GM12873 (cell line): ENCODE results near the gene BDP1.

Experiments
- CTCF ChIP-seq: IDR thresholded peaks from 2 replicates; pipeline ENCODE4 v1.5.1; 2012; ENCODE audit warnings: low read depth, mild to moderate bottlenecking, moderate library complexity, low read length, control low read depth; ENCODE audit not compliant: insufficient read depth; ENCODE audit errors: missing control alignments

Gene BDP1

GRCh38 chr5:71600783-71601182, 145.3 kb downstream of the BDP1 start:
- no peak for TF ChIP-seq CTCF

DNA sequence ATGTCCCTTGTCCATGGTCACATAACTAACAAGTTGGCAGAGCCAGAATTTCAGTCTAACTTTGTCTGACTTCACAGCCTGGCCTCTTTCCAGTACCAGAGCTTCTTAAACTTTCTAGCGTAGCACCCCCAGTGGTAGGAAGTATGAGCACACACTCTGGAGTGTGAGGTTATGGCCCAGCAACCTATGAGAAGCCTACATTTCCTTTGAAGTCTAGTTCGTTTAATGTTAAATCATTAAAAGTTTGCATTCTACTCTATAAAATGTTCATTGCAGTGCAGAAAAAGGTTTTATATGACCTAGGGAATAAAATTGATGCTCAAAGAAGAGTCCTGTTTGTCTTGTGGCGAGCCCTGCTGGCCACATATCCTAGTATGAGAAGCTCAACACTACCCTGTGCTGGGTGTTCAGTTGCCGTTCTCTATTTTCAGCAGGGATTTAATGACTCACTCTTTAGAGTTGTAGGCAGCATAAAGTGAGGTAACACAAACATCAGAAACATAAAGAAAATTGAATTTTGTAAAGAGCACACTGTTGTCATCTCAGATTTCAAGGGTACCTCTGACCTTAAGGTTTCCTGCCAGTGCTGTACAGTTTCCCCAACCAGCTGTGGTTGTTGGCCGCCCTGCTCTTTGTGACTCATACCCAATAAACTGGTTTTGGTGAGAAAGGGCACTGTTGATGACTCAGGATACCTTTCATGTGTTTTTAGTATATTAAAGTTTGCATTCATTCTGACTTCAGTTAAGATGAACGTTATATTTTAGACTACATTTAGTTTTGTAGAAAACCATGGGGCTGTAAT, 146.0 kb downstream of the BDP1 start:
- TF ChIP-seq CTCF, result peak; percentile 84

DNA sequence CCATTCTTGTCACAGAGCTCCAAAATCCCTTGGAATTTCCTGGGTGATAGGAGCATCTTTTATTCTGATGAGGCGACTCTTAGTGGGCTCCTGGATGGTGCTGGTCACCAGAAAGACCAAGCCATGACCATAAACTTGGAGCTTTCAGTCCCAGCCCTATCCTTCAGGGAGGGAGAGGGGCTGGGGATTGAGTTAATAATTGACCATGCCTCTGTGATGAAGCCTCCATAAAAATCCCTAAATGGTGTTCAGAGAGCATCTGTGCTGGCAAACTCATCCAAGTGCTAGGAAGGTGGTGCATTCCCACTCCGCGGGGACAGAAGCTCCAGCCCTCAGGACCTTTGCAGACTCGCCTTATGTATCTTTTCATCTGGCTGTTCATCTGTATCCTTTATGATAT, 160.4 kb downstream of the BDP1 start:
- no peak for TF ChIP-seq CTCF
